Dermis microvascular lymphatic vessel endothelial cell (primary cell): ENCODE data around the gene CD274. TPM values are rescaled to one million over a fixed set of nuclear protein-coding genes. Genes with fewer than 3 reads are reported as not detected.
"Not testable (repeated sequence)": the region's sequence is repeated elsewhere in the genome, so short reads cannot be mapped to it uniquely, and the experiment has no call there.

ENCODE experiments used
- DNase-seq, 2 donors: peaks; one replicate each; pipeline versions ENCODE4 v3.0.0 to v3.0.0-alpha.2; 2010; ENCODE audit warnings: low read depth in 2 of 2
- total RNA-seq: library from RNA; depleted of rRNA; stranded (reverse); fragments of >200 nt; gene quantifications from 2 replicates; pipeline ENCODE4 v1.2.1, GENCODE V29; 2014

CD274 gene
- total RNA-seq, 1 donor from 2014 or later, result 6.4 TPM

DNA sequence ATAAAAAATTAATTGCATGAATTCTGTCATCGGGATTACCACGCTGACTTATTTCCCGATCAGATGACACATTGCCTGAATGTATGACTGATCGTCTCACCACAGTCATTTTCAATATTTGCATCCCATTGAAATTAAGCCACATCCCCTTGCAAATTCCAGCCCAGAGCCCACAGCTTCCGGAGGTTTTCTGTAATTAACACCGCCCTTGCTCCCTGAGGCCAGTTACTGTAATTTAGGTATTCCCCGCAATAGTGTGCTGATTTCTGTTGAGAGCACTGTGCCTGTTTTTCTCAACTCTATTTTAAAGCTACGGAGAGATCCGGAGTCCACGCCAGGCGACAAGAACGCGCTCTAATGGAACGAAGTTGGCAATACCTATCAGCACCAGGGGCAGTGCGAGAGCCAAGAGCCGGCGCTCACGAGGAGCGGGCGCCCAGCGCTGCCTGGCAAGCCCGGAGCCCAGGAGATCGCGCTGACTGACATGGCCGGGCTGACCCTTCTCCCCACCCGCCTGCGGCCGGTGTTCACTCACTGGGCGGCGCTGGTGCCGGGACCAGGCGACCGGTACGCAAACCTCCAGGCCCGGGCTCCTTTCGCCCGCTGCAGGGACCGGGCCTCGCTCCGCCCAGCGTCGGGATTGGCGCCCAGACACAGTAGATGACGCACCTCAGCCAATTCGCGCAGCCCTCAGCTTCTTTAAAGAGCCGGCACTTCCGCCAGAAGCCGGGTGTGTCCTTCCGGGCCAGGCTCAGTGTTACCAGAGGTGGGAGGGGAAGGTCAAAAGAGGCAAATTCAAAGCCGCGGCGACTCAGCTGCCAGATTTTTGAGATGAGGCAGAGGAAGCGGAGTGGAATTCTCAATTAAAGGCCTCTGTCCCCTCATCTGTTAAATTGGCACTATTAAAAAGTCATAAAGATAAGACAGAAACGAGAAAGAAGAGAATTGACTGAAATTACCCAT is 12.8 kb upstream of the CD274 start, which contains the start of gene PLGRKT:
Gene PLGRKT (minus strand): TSS at position 672 of the 963 bp plus-strand sequence. CDS start 5,948 bp downstream, outside the sequence.
- peak; percentile 63 to 90 for DNase-seq

DNA sequence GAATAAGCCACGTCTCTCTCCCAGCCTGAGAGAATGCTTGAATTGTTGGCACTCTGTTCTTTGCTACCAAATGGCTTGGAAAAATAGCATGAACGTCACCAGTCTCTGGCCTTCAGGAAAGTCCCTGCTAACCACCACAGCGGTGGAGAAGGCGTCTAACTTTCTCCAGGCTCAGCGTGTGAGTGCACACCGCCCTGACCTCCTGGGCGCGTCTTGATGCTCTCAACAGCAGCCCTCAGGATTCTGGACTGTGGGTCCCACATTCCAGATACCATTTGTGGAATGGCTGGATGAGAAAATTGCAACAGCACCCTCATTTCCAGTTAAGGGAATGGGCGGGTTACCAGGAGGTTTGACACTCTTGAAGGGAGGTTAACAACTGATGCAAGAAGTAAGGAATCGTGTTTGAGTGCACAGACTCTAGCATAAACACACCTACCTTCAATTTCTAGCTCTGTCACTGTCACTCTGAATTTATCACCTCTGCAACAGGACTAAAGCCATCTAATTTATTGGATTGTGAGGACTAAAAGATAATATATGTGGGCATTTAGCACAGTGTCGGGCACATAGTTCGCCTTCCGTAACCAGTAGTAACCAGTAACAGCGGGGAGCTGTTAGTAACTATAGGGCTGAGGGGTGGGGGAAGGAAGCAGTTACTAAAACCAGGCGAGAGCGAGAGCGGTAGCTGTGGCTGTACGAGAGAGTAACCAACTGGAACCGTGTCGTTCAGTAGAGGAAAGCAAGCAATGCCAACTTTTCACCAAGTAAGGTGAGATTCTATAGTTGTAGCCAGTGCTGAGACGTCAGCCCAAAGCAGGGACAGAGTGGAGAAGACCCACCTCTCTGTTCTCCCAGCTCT is 11.8 kb upstream of the CD274 start:
- DNase-seq, result peak in 1 of 2 donors; percentile 30

DNA sequence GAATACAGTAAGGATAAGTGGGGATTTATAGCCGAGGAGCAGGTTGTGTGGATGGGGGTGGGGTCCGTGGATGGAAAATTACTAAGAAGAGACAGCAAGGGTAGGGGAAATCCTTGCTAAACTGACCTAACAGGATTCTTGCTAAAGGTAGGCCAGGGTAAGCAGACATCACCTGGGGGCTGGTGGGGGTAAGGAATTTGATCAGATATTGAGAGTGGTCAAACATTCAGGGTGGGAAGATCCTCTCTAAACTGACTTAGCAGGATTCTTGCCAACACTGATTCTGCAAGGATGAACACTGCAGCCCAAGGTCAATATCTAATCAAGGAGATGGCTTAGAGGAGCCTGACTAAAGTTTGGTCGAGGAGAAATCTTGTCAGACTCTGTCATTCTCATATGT is 9.9 kb upstream of the CD274 start:
- no peak for DNase-seq

DNA sequence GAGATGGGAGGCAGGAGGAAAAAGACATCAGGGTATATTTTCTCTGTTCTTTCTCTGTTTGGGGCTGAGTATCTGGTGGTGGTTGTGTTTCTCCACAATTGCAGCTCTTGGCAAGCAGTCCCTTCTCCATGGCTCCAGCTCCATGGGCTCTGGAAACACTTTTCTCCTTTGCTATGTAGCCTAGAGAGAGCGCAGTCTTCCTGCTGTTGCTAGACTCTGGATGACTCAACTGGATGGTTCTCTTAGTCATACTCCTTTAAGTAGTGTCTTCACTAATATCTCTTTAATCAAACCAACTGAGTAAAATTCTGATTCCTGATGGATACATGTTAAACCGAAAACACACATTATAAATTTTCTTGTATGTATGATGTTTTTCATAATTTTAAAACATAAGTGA is 9.3 kb upstream of the CD274 start:
- DNase-seq, result peak in 1 of 2 donors; percentile 28

DNA sequence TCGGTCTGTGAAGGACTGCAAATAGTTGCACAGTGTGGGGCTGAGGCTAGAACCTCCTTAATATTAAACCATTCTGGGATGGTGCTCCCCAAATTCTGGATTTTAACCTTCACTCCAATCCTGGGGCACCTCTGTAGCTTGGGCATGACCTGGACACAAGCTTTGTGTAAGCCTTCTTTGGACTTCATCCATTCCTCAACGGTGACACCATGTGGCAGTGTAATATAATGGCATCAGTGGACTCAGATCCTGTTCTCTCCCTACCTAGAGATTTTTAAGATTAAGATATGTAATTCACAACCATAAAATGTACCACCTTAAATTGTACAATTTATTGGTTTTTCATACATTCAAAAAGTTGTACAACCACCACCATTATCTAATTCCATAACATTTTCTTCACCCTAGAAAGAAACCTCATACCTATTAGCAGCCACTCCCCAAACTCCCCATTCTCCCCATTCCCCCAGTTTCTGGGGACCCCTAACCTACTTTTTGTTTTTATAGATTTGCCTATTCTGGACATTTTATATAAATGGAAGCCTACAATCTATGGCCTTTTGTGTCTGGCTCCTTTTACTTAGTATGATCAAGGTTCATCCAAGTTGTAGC is 7.8 kb upstream of the CD274 start:
- peak; percentile 62 to 77 for DNase-seq

DNA sequence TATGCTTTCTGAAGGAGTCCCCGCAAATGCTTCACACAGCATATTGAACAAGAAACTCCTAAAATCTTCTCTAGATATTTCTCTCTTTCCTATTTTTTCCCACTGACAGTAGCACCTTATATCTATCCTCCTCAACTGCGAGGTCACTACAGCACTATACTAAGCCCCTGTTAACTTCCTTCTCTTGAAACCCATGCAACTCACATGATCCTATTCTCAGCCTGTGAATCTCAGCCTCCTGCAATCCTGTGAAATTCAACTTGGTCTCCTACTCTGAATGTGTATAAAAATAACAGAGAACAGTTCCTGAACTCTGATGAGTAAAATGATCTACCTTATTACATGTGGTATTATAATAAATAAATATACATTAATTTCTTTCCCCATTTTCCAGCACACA is 6.5 kb upstream of the CD274 start:
- no peak for DNase-seq

DNA sequence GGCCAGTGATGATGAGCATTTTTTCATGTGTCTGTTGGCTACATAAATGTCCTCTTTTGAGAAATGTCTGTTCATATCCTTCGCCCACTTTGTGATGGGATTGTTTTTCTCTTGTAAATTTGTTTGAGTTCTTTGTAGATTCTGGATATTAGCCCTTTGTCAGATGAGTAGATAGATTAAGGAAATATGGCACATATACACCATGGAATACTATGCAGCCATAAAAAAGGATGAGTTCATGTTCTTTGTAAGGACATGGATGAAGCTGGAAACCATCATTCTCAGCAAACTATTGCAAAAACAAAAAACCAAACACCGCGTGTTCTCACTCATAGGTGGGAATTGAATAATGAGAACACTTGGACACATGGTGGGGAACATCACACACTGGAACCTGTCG is 5.2 kb upstream of the CD274 start:
- not testable (repeated sequence) for DNase-seq

DNA sequence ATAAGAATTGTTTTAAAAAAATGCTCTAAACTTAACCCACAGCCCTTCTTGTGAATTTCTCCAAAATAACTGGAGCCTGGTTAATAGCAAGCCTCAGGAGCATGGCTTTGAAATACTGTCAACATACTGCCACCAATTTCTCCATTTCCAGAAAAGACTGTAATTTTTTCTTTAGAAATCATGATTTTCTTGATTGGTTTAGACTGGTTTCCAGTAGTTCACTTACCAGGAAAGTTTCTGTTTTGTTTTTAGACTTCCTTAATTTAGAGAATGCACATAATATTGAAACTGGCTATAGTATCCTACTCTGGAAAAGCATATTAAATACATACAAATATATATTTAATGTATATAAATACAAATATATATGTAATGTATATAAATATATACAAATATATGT is 4.5 kb upstream of the CD274 start:
- no peak for DNase-seq

DNA sequence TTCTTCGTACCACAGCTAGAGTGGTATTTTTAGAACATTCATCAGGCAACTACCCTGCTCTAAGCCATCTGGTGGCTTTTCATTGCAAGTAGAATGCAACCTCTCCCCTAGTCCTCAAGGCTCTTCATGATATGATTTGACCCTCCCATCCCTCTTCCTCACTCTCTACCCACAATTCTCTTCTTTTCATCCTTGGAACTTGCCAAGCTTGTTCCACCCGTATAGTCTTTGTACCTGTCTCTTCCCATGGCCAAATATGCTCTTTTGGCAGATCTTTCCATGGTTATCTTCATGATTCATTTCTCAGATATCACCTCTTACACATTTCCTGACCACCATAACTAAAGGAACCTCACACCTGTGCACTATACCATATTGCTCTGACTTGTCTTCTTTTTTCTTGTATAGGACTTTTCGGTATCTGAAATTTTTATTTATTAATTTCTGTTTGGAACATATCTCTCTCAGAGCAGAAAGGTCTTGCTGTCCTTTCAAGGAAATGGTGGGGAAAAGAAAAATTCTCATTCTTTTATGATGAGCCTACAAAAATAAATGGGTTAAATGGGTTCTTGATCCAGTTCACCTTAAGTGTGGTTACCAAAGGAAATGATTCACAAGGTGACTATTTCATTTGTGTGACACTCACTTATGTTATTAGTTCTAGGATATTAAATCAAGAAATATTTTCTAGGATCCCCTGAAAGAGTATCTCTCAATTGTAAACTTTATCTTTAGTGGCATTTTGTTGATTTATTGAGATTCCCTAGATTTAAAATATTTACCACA is 3.7 kb upstream of the CD274 start:
- DNase-seq, result no peak

DNA sequence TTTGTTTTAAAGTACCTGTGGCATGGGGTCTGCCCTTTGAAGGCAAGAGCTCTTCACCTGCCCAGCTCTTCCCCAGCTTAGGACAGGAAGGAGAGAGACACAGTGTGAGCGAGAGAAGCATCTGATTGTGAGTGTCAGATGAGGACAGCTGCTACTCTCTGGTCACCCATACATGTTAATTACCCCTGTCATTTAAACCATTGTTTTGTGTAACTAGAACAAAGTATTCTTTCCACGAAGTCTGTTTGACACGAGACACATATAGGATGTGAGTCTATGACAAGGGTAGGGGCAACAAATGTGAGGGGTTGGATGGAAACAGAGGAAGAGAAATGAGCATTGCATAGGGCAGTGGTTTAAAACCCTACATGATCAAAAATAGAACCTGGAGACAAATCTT is 3.0 kb upstream of the CD274 start:
- no peak for DNase-seq

DNA sequence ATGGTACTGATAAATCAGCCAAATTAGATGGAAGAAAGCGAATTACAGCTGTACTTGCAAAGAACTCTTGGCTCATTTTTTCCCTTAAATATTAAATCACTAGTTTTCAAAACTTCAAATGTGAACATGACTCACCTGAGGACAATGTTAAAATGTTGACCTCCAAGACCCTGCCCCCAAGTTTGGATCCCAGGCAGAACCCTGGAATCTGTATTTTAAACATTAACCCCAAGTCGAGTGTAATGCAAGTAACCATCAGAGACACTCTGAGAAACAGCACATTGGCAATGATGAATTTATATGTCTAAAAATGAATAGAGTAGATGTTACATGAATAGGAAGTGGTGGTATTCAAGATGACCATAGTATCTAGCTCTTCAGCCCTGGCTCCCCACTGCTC is 2.3 kb upstream of the CD274 start:
- no peak for DNase-seq

DNA sequence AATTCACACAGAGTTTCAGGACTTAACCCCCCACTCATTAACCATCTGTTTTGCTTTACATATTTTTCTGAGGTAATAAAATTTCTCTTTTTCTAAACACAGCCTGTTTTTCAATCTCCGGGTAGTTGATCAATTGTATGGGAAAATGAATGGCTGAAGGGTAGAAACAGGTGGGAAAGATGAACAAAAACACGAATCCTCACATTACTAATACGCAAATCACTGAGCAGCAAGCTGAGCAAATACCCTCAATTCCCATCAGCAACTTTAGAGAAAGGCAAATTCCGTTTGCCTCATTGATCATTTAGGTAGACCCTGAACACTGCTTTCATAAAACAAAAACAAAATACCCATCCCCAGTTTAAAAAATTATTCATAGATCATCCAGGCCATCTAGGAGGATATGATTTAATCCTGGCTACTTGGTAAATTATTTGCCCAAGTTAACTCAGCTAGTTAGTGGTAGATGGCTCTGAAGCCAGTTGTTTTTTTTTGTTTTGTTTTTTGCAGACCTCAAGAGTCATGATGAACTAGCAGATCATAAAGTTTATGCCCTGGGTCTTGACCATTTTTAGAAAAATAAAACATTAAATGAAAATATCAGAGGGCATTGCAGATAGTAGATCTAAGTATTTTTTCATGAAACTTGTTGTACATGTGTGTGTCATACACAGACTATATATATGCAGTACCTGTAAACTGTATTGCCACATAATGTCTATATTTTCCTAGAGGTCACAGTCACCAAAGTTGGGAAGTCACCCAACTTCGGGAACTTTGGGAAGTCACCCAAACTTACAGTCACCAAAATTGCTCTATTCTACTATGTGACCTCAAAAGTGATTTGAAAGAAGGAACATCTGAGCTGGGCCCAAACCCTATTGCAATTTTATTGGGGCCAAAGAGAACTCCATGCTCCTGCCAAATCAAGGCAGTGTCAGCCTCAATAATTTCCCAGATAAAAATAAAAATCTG is 1.6 kb upstream of the CD274 start:
- no peak for DNase-seq

DNA sequence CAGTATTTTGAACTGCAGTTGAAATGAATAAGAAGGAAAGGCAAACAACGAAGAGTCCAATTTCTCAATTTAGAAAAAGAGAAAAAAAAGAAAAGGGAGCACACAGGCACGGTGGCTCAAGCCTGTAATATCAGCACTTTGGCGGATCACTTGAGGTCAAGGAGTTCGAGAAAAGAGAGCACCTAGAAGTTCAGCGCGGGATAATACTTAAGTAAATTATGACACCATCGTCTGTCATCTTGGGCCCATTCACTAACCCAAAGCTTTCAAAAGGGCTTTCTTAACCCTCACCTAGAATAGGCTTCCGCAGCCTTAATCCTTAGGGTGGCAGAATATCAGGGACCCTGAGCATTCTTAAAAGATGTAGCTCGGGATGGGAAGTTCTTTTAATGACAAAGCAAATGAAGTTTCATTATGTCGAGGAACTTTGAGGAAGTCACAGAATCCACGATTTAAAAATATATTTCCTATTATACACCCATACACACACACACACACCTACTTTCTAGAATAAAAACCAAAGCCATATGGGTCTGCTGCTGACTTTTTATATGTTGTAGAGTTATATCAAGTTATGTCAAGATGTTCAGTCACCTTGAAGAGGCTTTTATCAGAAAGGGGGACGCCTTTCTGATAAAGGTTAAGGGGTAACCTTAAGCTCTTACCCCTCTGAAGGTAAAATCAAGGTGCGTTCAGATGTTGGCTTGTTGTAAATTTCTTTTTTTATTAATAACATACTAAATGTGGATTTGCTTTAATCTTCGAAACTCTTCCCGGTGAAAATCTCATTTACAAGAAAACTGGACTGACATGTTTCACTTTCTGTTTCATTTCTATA is 602 bp upstream of the CD274 start:
- no peak for DNase-seq

DNA sequence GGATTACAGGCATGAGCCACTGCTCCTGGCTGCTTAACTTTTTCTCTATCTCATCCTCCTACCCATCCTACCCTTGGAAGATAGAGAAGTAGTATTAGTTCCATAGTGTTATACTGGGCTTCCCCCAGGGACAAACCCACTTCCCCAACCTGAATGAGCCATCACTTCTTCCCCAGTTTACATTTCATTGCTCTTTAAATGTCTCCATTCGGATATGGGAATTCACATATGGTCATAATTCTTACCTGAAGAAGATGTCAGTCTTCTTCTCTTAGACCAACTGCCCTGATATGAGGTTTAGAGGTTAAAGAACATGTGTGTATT is 1.9 kb downstream of the CD274 start:
- DNase-seq, result no peak

DNA sequence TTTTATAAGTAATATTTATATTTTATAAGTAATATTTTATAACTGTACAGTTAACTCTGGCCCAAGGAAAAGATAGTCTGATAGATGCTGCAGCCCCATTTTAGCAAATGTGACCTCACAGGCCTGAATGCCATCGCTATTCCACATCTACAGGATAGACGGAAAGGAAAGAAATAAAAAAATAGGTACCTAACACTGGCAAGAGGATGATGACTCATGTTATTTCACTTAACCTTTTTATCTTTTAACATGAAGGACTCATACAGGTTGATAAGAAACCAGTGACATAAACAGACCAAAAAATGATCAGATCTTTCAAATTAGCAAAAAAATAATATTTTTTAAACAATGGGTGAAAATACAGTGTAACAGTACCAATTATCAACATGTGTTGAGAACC is 2.7 kb downstream of the CD274 start:
- peak in 1 of 2 donors; percentile 59 for DNase-seq

DNA sequence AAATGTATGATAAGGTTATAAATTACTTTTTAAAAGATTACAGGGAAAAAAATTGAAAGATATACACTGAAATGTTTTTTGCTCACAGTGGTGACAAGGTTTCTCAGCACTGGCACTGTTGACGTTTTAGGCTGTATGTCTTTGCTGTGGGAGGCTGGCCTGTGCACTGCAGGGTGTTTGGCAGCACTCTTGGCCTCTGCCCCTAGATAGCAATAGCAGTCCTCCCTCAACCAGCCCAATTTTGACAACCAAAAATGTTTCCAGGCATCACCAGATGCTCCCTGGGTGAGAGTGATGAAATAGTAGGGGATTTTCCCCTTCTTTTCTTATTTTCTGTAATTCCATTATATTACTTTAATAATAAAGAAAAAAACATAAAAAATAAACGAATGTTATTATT is 3.3 kb downstream of the CD274 start:
- no peak for DNase-seq

DNA sequence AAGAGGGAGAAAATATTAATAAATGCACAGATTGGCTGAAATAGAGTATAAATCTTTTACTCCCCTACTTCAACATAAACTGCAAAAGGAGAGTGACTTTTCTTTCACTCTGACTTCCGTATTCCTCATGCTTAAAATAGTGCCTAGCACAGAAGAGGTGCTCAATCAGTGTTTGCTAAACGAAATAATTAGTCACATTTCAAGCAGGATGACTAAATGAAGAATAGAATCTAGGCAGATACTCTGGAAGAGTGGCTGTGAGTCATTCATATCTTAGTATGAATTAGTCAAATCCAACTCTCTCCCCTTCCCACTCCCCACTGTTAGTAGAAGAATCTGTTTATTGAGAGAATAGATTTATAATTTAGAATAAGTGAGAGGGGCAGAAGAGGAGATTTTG is 4.8 kb downstream of the CD274 start:
- DNase-seq, result peak in 1 of 2 donors; percentile 67

DNA sequence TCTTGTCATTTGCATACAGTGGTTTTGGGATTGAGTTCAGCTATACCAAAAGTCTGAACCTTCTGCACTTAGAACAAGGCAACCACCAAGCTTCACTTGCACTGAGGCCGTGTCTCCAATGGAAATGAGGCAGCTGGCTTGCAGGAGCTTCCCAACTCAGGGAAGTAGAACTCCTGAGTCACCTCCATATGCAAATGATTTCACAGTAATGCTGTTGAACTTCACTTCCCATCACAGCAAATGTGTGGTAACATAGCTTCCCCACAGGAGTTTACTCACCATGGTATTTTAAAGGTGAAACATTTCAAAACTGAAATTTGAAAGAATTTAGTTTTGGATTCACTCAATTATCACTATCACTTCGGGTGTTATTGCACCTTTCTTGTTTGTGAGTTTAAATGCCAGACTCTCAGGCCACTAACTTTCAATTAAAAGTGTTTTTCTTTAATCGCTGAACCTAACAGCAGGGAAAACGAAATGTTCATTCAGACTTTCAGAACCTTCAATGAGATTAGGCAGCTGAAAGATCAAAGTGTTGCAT is 9.0 kb downstream of the CD274 start:
- no peak for DNase-seq

DNA sequence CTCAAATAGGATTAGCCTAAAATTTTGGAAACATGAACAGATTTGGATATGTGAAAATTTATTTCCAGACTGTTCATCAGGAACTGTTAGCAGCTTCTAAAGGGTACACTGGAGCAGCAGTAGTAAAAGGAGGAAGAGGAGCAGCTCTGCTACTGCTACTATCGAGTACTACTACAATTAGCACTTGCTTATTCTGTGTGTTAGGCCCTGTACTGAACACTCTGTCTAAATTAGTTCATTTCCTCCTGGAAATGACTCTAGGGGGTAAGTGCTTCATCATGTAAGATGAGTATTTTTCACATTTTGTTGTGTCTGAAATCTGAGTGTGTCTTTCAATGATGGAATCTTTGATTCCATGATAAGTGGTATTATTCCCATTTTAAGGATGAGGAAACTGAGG is 9.8 kb downstream of the CD274 start:
- DNase-seq, result no peak
